ENCODE results near the gene GLB1L3.
"Not testable (repeated sequence)": the region's sequence is repeated elsewhere in the genome, so short reads cannot be mapped to it uniquely, and the experiment has no call there.

Gene GLB1L3

DNA sequence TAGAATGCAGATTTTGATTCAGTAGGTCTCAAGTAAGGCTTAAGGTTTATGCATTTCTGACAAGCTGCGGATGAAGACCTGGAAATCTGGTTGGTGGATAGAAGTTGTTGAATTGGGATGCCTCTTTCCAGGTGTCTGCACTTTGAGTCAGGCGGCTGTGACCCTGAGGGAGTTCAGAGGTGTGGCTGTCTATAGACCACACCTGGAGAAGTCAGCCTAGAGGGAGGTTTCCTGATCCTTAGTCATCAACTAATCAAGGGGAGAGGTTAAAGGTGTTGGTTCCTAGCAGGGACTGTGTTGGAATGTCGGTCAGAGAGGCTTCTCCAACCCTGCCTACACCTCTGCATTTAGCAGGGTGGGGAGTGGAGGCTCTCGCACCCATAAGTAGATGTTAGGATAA, 63.6 kb downstream of the GLB1L3 start:
- Histone ChIP-seq H3K36me3 (ENCODE audit: control insufficient read depth in 1 of 2, insufficient read depth in 2 of 2, low read length in 2 of 2) (no peaks in the 10 kb centered on the region), H3K4me3 (ENCODE audit: low read depth in 1 of 2, low read length in 2 of 2) (no peak overlapping the region), H3K4me1 (ENCODE audit: control insufficient read depth in 1 of 2, insufficient read depth in 2 of 2, low read length in 2 of 2) (no peaks in the 10 kb centered on the region), H3K27me3 (ENCODE audit: low read depth, low read length) (no peaks in the 10 kb centered on the region), H3K9me3 (ENCODE audit: control insufficient read depth in 1 of 2, low read length in 2 of 2) (no peaks in the 10 kb centered on the region), H3K27ac (ENCODE audit: low read length) (no peak overlapping the region)

GRCh38 chr11:134340354-134340964, 64.3 kb downstream of the GLB1L3 start:
- H3K36me3 ChIP-seq (ENCODE audit: control insufficient read depth in 1 of 2, insufficient read depth in 2 of 2, low read length in 2 of 2) = no peaks in the 10 kb centered on the region
- H3K27ac ChIP-seq (ENCODE audit: low read length) = no peak overlapping the region
- no peaks in the 10 kb centered on the region for H3K4me1 ChIP-seq (ENCODE audit: control insufficient read depth in 1 of 2, insufficient read depth in 2 of 2, low read length in 2 of 2)
- H3K4me3 ChIP-seq (ENCODE audit: low read depth in 1 of 2, low read length in 2 of 2) = no peak overlapping the region
- no peaks in the 10 kb centered on the region for H3K9me3 ChIP-seq (ENCODE audit: control insufficient read depth in 1 of 2, low read length in 2 of 2)
- no peaks in the 10 kb centered on the region for H3K27me3 ChIP-seq (ENCODE audit: low read depth, low read length)

DNA sequence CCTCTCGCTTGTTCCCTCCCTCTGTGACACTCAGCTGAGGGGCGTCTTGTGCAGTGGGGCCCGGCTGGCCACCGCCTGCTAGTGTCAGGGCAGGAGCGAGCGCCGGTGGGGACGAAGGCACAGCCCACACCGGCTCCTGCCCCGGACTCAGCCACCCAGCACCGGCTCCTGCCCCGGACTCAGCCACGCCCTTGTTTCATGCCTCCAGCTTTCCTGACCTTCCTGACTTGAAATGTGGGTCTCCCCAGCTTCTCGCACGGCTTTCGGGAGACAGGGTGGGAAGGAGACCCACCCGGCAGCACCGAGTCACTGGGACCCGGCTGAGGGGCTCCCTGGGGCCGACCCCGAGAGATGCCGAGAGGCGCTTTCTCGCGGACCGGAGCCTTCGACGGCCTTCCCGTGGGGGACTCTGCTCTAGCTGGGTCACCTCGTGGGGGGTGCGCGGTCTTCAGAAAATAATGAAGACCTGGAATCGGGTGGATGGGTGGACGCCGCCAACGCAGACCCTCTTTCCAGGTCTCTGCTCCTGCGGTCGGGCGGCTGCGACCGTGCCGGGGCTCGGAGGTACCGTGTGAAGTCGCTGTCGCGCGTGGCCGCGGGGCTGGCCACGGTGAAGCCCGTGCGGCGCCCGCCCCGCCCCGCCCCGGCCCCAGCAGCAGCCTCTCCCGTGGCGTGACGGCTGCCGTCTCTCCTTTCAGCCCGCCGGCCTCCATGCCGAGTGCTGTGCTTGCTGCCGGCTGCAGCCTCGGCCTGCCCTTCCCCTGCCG, 65.8 kb downstream of the GLB1L3 start:
- H3K36me3 ChIP-seq (ENCODE audit: control insufficient read depth in 1 of 2, insufficient read depth in 2 of 2, low read length in 2 of 2) = no peaks in the 10 kb centered on the region
- no peaks in the 10 kb centered on the region for H3K9me3 ChIP-seq (ENCODE audit: control insufficient read depth in 1 of 2, low read length in 2 of 2)
- H3K4me1 ChIP-seq (ENCODE audit: control insufficient read depth in 1 of 2, insufficient read depth in 2 of 2, low read length in 2 of 2) = no peaks in the 10 kb centered on the region
- H3K27me3 ChIP-seq (ENCODE audit: low read depth, low read length) = no peaks in the 10 kb centered on the region
- H3K4me3 ChIP-seq (ENCODE audit: low read depth in 1 of 2, low read length in 2 of 2) = no peak overlapping the region
- no peak overlapping the region for H3K27ac ChIP-seq (ENCODE audit: low read length)

- Histone ChIP-seq H3K36me3 (ENCODE audit: control insufficient read depth in 1 of 2, insufficient read depth in 2 of 2, low read length in 2 of 2) (no peaks in the 10 kb centered on the region), H3K4me1 (ENCODE audit: control insufficient read depth in 1 of 2, insufficient read depth in 2 of 2, low read length in 2 of 2) (no peaks in the 10 kb centered on the region), H3K27me3 (ENCODE audit: low read depth, low read length) (no peaks in the 10 kb centered on the region), H3K27ac (ENCODE audit: low read length) (no peak overlapping the region), H3K4me3 (ENCODE audit: low read depth in 1 of 2, low read length in 2 of 2) (no peak overlapping the region), H3K9me3 (ENCODE audit: control insufficient read depth in 1 of 2, low read length in 2 of 2) (no peaks in the 10 kb centered on the region)
Observed at GRCh38 chr11:134342572-134343340, 66.6 kb downstream of the GLB1L3 start.

DNA sequence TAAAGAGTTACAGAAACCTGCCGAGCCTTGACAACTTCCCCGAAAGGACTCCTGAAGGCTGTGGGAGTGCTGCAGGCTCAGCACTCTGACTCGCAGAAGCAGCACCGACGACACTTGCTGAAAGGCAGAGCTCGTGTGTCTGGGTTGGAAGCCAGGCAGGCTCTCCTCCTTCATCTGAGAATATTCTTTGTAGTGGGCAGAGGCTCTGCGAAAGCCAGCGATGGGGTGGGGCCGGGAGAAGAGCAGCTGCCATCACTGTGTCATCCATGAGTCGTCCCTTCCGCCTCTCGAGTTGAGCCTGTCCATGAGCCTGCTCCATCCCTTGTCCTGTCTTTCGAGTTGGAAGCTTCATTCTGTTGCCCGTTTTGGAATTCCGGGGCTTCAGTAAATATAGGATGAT, 67.5 kb downstream of the GLB1L3 start:
- H3K27me3 ChIP-seq (ENCODE audit: low read depth, low read length) = no peaks in the 10 kb centered on the region
- no peak overlapping the region for H3K27ac ChIP-seq (ENCODE audit: low read length)
- H3K4me1 ChIP-seq (ENCODE audit: control insufficient read depth in 1 of 2, insufficient read depth in 2 of 2, low read length in 2 of 2) = no peaks in the 10 kb centered on the region
- H3K4me3 ChIP-seq (ENCODE audit: low read depth in 1 of 2, low read length in 2 of 2) = no peak overlapping the region
- H3K9me3 ChIP-seq (ENCODE audit: control insufficient read depth in 1 of 2, low read length in 2 of 2) = no peaks in the 10 kb centered on the region
- H3K36me3 ChIP-seq (ENCODE audit: control insufficient read depth in 1 of 2, insufficient read depth in 2 of 2, low read length in 2 of 2) = no peaks in the 10 kb centered on the region

- not testable (repeated sequence) for H3K4me1 ChIP-seq (ENCODE audit: control insufficient read depth in 1 of 2, insufficient read depth in 2 of 2, low read length in 2 of 2); H3K9me3 ChIP-seq (ENCODE audit: control insufficient read depth in 1 of 2, low read length in 2 of 2); H3K27me3 ChIP-seq (ENCODE audit: low read depth, low read length); H3K4me3 ChIP-seq (ENCODE audit: low read depth in 1 of 2, low read length in 2 of 2); H3K36me3 ChIP-seq (ENCODE audit: control insufficient read depth in 1 of 2, insufficient read depth in 2 of 2, low read length in 2 of 2); H3K27ac ChIP-seq (ENCODE audit: low read length)
Observed at GRCh38 chr11:134344497-134345236, 68.5 kb downstream of the GLB1L3 start.

- Histone ChIP-seq H3K4me1 (ENCODE audit: control insufficient read depth in 1 of 2, insufficient read depth in 2 of 2, low read length in 2 of 2) (no peaks in the 10 kb centered on the region), H3K4me3 (ENCODE audit: low read depth in 1 of 2, low read length in 2 of 2) (no peak overlapping the region), H3K27me3 (ENCODE audit: low read depth, low read length) (no peaks in the 10 kb centered on the region), H3K27ac (ENCODE audit: low read length) (no peak overlapping the region), H3K9me3 (ENCODE audit: control insufficient read depth in 1 of 2, low read length in 2 of 2) (no peaks in the 10 kb centered on the region), H3K36me3 (ENCODE audit: control insufficient read depth in 1 of 2, insufficient read depth in 2 of 2, low read length in 2 of 2) (no peaks in the 10 kb centered on the region)
Observed at GRCh38 chr11:134345237-134345550, 69.0 kb downstream of the GLB1L3 start.

- Histone ChIP-seq H3K9me3 (ENCODE audit: control insufficient read depth in 1 of 2, low read length in 2 of 2) (no peaks in the 10 kb centered on the region), H3K27me3 (ENCODE audit: low read depth, low read length) (no peaks in the 10 kb centered on the region), H3K27ac (ENCODE audit: low read length) (no peak overlapping the region), H3K4me1 (ENCODE audit: control insufficient read depth in 1 of 2, insufficient read depth in 2 of 2, low read length in 2 of 2) (no peaks in the 10 kb centered on the region), H3K36me3 (ENCODE audit: control insufficient read depth in 1 of 2, insufficient read depth in 2 of 2, low read length in 2 of 2) (no peaks in the 10 kb centered on the region), H3K4me3 (ENCODE audit: low read depth in 1 of 2, low read length in 2 of 2) (no peak overlapping the region)
Observed at GRCh38 chr11:134346101-134346975, 70.2 kb downstream of the GLB1L3 start.

GRCh38 chr11:134346976-134347350, 70.8 kb downstream of the GLB1L3 start:
- Histone ChIP-seq H3K27me3 (ENCODE audit: low read depth, low read length) (no peaks in the 10 kb centered on the region), H3K9me3 (ENCODE audit: control insufficient read depth in 1 of 2, low read length in 2 of 2) (no peaks in the 10 kb centered on the region), H3K27ac (ENCODE audit: low read length) (no peak overlapping the region), H3K4me3 (ENCODE audit: low read depth in 1 of 2, low read length in 2 of 2) (no peak overlapping the region), H3K4me1 (ENCODE audit: control insufficient read depth in 1 of 2, insufficient read depth in 2 of 2, low read length in 2 of 2) (no peaks in the 10 kb centered on the region), H3K36me3 (ENCODE audit: control insufficient read depth in 1 of 2, insufficient read depth in 2 of 2, low read length in 2 of 2) (no peaks in the 10 kb centered on the region)

DNA sequence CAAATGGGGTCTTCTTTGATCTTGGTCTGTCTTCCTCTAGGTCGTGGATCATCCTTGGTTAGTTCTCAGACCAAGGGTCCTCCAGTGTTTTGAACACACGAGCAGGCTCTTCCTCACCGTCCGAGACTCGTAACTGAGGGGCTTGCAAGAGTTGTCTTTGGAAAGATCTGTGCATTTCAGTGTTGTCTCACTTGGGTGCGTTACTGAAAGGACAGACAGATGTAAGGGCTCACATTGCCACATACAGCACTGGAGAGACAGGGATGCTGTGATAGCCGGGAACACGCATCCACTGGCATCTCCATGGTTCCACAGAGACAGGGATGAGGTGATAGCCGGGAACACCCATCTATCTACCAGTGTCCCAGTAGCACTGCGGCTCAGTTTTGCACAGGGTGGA, 71.3 kb downstream of the GLB1L3 start:
- H3K9me3 ChIP-seq (ENCODE audit: control insufficient read depth in 1 of 2, low read length in 2 of 2) = no peaks in the 10 kb centered on the region
- H3K36me3 ChIP-seq (ENCODE audit: control insufficient read depth in 1 of 2, insufficient read depth in 2 of 2, low read length in 2 of 2) = no peaks in the 10 kb centered on the region
- no peaks in the 10 kb centered on the region for H3K27me3 ChIP-seq (ENCODE audit: low read depth, low read length)
- H3K27ac ChIP-seq (ENCODE audit: low read length) = no peak overlapping the region
- H3K4me3 ChIP-seq (ENCODE audit: low read depth in 1 of 2, low read length in 2 of 2) = no peak overlapping the region
- H3K4me1 ChIP-seq (ENCODE audit: control insufficient read depth in 1 of 2, insufficient read depth in 2 of 2, low read length in 2 of 2) = no peaks in the 10 kb centered on the region
